Erythroblast (primary cell): ENCODE measurements around the gene VPS52.

ENCODE experiments used
- GATA1 ChIP-seq: IDR thresholded peaks from 2 replicates; pipeline ENCODE4 v1.6.1; 2011; ENCODE audit warnings: low read depth, mild to moderate bottlenecking, control low read depth, low read length, moderate library complexity
- POLR2A ChIP-seq: IDR thresholded peaks from 2 replicates; pipeline ENCODE4 v1.6.1; 2011; ENCODE audit warnings: mild to moderate bottlenecking, low read length

DNA sequence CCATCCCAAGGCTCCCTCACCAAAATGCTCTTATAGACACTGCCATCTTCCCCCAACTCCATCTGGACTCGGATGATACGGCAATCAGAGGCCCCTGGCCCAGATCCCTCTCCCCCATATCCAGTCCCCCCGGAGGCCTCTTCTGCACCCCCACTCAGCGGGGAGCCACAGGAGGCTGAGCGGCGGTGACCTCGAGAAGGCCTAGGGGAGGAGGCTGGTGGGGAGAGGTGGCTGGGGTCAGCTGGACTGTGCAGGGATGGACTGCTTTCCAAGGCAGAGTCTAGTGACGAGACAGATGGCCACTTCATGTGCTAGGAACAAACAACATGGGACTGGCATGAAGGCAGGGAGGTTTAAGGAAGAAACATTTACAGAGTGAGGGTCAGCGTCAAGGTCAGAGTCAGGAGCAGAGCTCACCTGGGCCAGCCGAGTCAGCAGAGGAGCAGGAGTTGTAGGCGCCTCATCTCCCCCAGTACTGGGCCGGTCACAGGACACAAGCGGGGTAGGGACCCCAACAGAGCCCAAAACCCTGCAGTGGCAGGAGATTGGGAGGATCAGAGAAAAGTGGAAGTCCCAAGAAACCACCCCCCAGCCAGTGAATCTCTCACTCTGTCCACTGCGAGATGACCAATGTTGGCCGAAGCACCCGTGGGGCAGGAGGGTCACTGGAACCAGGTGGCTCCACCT, 21.5 kb upstream of the VPS52 start:
- no peak for TF ChIP-seq POLR2A
- TF ChIP-seq GATA1 = no peak
